ENCODE results near the gene KPNA2. TPM values are rescaled to one million over a fixed set of nuclear protein-coding genes. Genes with fewer than 3 reads are reported as not detected.

The KPNA2 gene
- total and polyA plus RNA-seq, 7 donors, result 11.4 to 38.4 (median 20.1) TPM

GRCh38 chr17:68052810-68053209 is 17.3 kb downstream of the KPNA2 start:
- TF ChIP-seq CTCF (IDR thresholded peaks at IDR 0.05), result no peak
- H3K4me3 ChIP-seq, result no peak overlapping the region
- no peaks in the 10 kb centered on the region for H3K27me3 ChIP-seq (ENCODE audit: insufficient read depth in 3 of 3, low read length in 2 of 3)
- no peak for ATAC-seq
- no peaks in the 10 kb centered on the region for H3K4me1 ChIP-seq
- H3K36me3 ChIP-seq (ENCODE audit: insufficient read depth in 1 of 2, low read depth in 1 of 2), result no peaks in the 10 kb centered on the region
- no peaks in the 10 kb centered on the region for H3K9me3 ChIP-seq
- 65 to 74% (median 71%) methylated on average over 14 of the region's 14 CpGs for WGBS, 3 donors
- intact Hi-C loops (cut with DNase I), result no loop called here
- no peak for DNase-seq
- no peak overlapping the region for H3K27ac ChIP-seq

- Histone ChIP-seq H3K4me3 (no peak overlapping the region), H3K36me3 (ENCODE audit: insufficient read depth in 1 of 2, low read depth in 1 of 2) (no peaks in the 10 kb centered on the region), H3K9me3 (no peaks in the 10 kb centered on the region), H3K4me1 (no peaks in the 10 kb centered on the region), H3K27ac (peak overlapping the region; percentile 50), H3K27me3 (ENCODE audit: insufficient read depth in 3 of 3, low read length in 2 of 3) (no peaks in the 10 kb centered on the region)
- TF ChIP-seq CTCF (IDR thresholded peaks at IDR 0.05), result no peak
- 31 to 39% (median 36%) methylated on average over 9 of the region's 9 CpGs for WGBS, 3 donors
- intact Hi-C loops (cut with DNase I), result no loop called here
- DNase-seq (peak; percentile 41 to 62), ATAC-seq (peak in 3 of 4 donors; percentile 48 to 67 (median 57))
Observed at GRCh38 chr17:68053231-68054013, 17.9 kb downstream of the KPNA2 start.

GRCh38 chr17:68054296-68054900 is 18.9 kb downstream of the KPNA2 start:
- 29 to 31% (median 29%) methylated on average over 11 of the region's 11 CpGs for WGBS, 3 donors

GRCh38 chr17:68057531-68057952 is 22.0 kb downstream of the KPNA2 start:
- intact Hi-C loops (cut with DNase I), result no loop called here
- ATAC-seq, result peak in 1 of 4 donors; percentile 38
- no peak overlapping the region for H3K27ac ChIP-seq
- H3K27me3 ChIP-seq (ENCODE audit: insufficient read depth in 3 of 3, low read length in 2 of 3), result no peaks in the 10 kb centered on the region
- H3K4me3 ChIP-seq, result no peak overlapping the region
- WGBS, 3 donors, result 61 to 70% (median 64%) methylated on average over 4 of the region's 4 CpGs
- no peak for DNase-seq
- peak; percentile 19 for TF ChIP-seq CTCF (IDR thresholded peaks at IDR 0.05)
- no peaks in the 10 kb centered on the region for H3K9me3 ChIP-seq
- H3K4me1 ChIP-seq, result no peaks in the 10 kb centered on the region
- no peaks in the 10 kb centered on the region for H3K36me3 ChIP-seq (ENCODE audit: insufficient read depth in 1 of 2, low read depth in 1 of 2)

More at GRCh38 chr17:68054296-68054900, 18.9 kb downstream of the KPNA2 start:
- H3K27ac ChIP-seq, result peak overlapping the region; percentile 46
- DNase-seq (no peak), ATAC-seq (peak in 2 of 4 donors; percentile 23 to 35)
- H3K27me3 ChIP-seq (ENCODE audit: insufficient read depth in 3 of 3, low read length in 2 of 3), result no peaks in the 10 kb centered on the region
- no peaks in the 10 kb centered on the region for H3K4me1 ChIP-seq
- H3K9me3 ChIP-seq, result no peaks in the 10 kb centered on the region
- intact Hi-C loops (cut with DNase I), result no loop called here
- H3K36me3 ChIP-seq (ENCODE audit: insufficient read depth in 1 of 2, low read depth in 1 of 2), result no peaks in the 10 kb centered on the region
- H3K4me3 ChIP-seq, result no peak overlapping the region
- TF ChIP-seq CTCF (IDR thresholded peaks at IDR 0.05), result no peak
